Measurements from ENCODE around the gene PPP2R3A. TPM values are rescaled to one million over a fixed set of nuclear protein-coding genes. Genes with fewer than 3 reads are reported as not detected.

The PPP2R3A gene
- total RNA-seq, 4 donors from 2014 or later: 16.8 to 30.3 (median 25.6) TPM

- H3K36me3 ChIP-seq: peaks cover 0 to 7% of the 10 kb centered on the region in 2 donors
- H3K4me3 ChIP-seq: no peak overlapping the region
- peak overlapping the region in 3 of 4 donors; percentile 12 to 37 (median 30) for H3K27ac ChIP-seq
- intact Hi-C loops (cut with DNase I; ENCODE audit: low total_unique reads): no loop called here
- in situ Hi-C loops (cut with MboI; ENCODE audit: low sequenced_read_pairs in 4 of 4): no loop called here
- no peaks in the 10 kb centered on the region for H3K27me3 ChIP-seq
- H3K9me3 ChIP-seq: no peaks in the 10 kb centered on the region
- DNase-seq (no peak), ATAC-seq (no peak)
- no peak for TF ChIP-seq CTCF (IDR thresholded peaks at IDR 0.05 in 4 of 5, conservative IDR thresholded peaks at IDR 0.05 in 1 of 5)
- no peak for TF ChIP-seq POLR2A (IDR thresholded peaks at IDR 0.05)
- peaks cover 8 to 23% of the 10 kb centered on the region in 2 donors for H3K4me1 ChIP-seq
Observed at GRCh38 chr3:136146981-136147729, 181.6 kb downstream of the PPP2R3A start.

GRCh38 chr3:136149667-136150066 is 184.1 kb downstream of the PPP2R3A start:
- in situ Hi-C loops (cut with MboI; ENCODE audit: low sequenced_read_pairs in 4 of 4): no loop called here
- H3K36me3 ChIP-seq: peaks cover 0 to 7% of the 10 kb centered on the region in 2 donors
- H3K27ac ChIP-seq: peak overlapping the region in 2 of 4 donors; percentile 6 to 23
- H3K4me1 ChIP-seq: peaks cover 8 to 28% of the 10 kb centered on the region in 2 donors
- H3K4me3 ChIP-seq: no peak overlapping the region
- intact Hi-C loops (cut with DNase I; ENCODE audit: low total_unique reads): no loop called here
- no peak for ATAC-seq
- no peak for TF ChIP-seq CTCF (IDR thresholded peaks at IDR 0.05 in 4 of 5, conservative IDR thresholded peaks at IDR 0.05 in 1 of 5)
- TF ChIP-seq POLR2A (IDR thresholded peaks at IDR 0.05): no peak
- no peaks in the 10 kb centered on the region for H3K27me3 ChIP-seq
- no peaks in the 10 kb centered on the region for H3K9me3 ChIP-seq
- DNase-seq: no peak

- Histone ChIP-seq H3K4me3 (no peak overlapping the region), H3K27me3 (no peaks in the 10 kb centered on the region), H3K4me1 (peaks cover 8 to 30% of the 10 kb centered on the region in 2 donors), H3K9me3 (no peaks in the 10 kb centered on the region), H3K36me3 (peaks cover 0 to 7% of the 10 kb centered on the region in 2 donors), H3K27ac (peak overlapping the region in 1 of 4 donors; percentile 35)
- TF ChIP-seq CTCF (IDR thresholded peaks at IDR 0.05 in 4 of 5, conservative IDR thresholded peaks at IDR 0.05 in 1 of 5): no peak
- no peak for TF ChIP-seq POLR2A (IDR thresholded peaks at IDR 0.05)
- ATAC-seq: no peak
- no peak for DNase-seq
- intact Hi-C loops (cut with DNase I; ENCODE audit: low total_unique reads) (no loop called here), in situ Hi-C loops (cut with MboI; ENCODE audit: low sequenced_read_pairs in 4 of 4) (no loop called here)
Observed at GRCh38 chr3:136151219-136151618, 185.7 kb downstream of the PPP2R3A start.

- in situ Hi-C loops (cut with MboI; ENCODE audit: low sequenced_read_pairs in 4 of 4): no loop called here
- DNase-seq: no peak
- Histone ChIP-seq H3K4me1 (peaks cover 8 to 36% of the 10 kb centered on the region in 2 donors), H3K4me3 (no peak overlapping the region), H3K27ac (no peak overlapping the region), H3K27me3 (no peaks in the 10 kb centered on the region), H3K9me3 (no peaks in the 10 kb centered on the region), H3K36me3 (peaks cover 0 to 7% of the 10 kb centered on the region in 2 donors)
- ATAC-seq: no peak
- no peak for TF ChIP-seq POLR2A (IDR thresholded peaks at IDR 0.05)
- no peak for TF ChIP-seq CTCF (IDR thresholded peaks at IDR 0.05 in 4 of 5, conservative IDR thresholded peaks at IDR 0.05 in 1 of 5)
- intact Hi-C loops (cut with DNase I; ENCODE audit: low total_unique reads): no loop called here
Observed at GRCh38 chr3:136152176-136152843, 186.8 kb downstream of the PPP2R3A start.

All from gastrocnemius medialis (tissue), 4 donors.